Suppressor macrophage (primary cell): Measurements from ENCODE around the gene APBB1IP.
"Not testable (repeated sequence)": the region's sequence is repeated elsewhere in the genome, so short reads cannot be mapped to it uniquely, and the experiment has no call there.

Source experiments
- DNase-seq, 4 experiments: peaks; one replicate each; pipeline ENCODE4 v3.0.0-alpha.2; 2020 to 2022

APBB1IP gene

GRCh38 chr10:26441491-26442214, 3.5 kb downstream of the APBB1IP start:
- DNase-seq, result no peak

GRCh38 chr10:26445411-26446031, 7.4 kb downstream of the APBB1IP start:
- peak in 1 of 4 experiments; percentile 32 for DNase-seq

- DNase-seq, result no peak
Measured at GRCh38 chr10:26446258-26446657, 8.1 kb downstream of the APBB1IP start.

- no peak for DNase-seq
Measured at GRCh38 chr10:26448292-26448691, 10.2 kb downstream of the APBB1IP start.

GRCh38 chr10:26448706-26449435, 10.7 kb downstream of the APBB1IP start:
- DNase-seq, result peak in 1 of 4 experiments; percentile 4

- no peak for DNase-seq
Measured at GRCh38 chr10:26449726-26450125, 11.6 kb downstream of the APBB1IP start.

- DNase-seq, result no peak
Measured at GRCh38 chr10:26451903-26452302, 13.8 kb downstream of the APBB1IP start.

GRCh38 chr10:26453850-26454249, 15.7 kb downstream of the APBB1IP start:
- no peak for DNase-seq

GRCh38 chr10:26454891-26455290, 16.8 kb downstream of the APBB1IP start:
- no peak for DNase-seq

GRCh38 chr10:26455567-26456315, 17.6 kb downstream of the APBB1IP start:
- DNase-seq, result peak in 1 of 4 experiments; percentile 18

GRCh38 chr10:26457088-26457487, 18.9 kb downstream of the APBB1IP start:
- DNase-seq, result no peak

- DNase-seq, result no peak
Measured at GRCh38 chr10:26460736-26461135, 22.6 kb downstream of the APBB1IP start.

- DNase-seq, result no peak
Measured at GRCh38 chr10:26463986-26464385, 25.8 kb downstream of the APBB1IP start.

GRCh38 chr10:26464632-26465280, 26.6 kb downstream of the APBB1IP start:
- DNase-seq, result no peak

GRCh38 chr10:26466531-26466930, 28.4 kb downstream of the APBB1IP start:
- not testable (repeated sequence) for DNase-seq

GRCh38 chr10:26467639-26468038, 29.5 kb downstream of the APBB1IP start:
- DNase-seq, result no peak

- DNase-seq, result no peak
Measured at GRCh38 chr10:26468291-26468690, 30.1 kb downstream of the APBB1IP start.

- no peak for DNase-seq
Measured at GRCh38 chr10:26468700-26469099, 30.6 kb downstream of the APBB1IP start.

- DNase-seq, result no peak
Measured at GRCh38 chr10:26472492-26472778, 34.3 kb downstream of the APBB1IP start.

GRCh38 chr10:26474026-26474425, 35.9 kb downstream of the APBB1IP start:
- peak in 2 of 4 experiments; percentile 15 to 46 for DNase-seq

- not testable (repeated sequence) for DNase-seq
Measured at GRCh38 chr10:26474845-26475244, 36.7 kb downstream of the APBB1IP start.

GRCh38 chr10:26475386-26475785, 37.2 kb downstream of the APBB1IP start:
- no peak for DNase-seq

- DNase-seq, result no peak
Measured at GRCh38 chr10:26477501-26477900, 39.4 kb downstream of the APBB1IP start.
